OCI-LY1 (cell line): ENCODE data around the gene C2CD3.
"Not testable (repeated sequence)": the region's sequence is repeated elsewhere in the genome, so short reads cannot be mapped to it uniquely, and the experiment has no call there.

ENCODE experiments used
- CTCF ChIP-seq: fragments of 200-600 bp; sonication (generic), shearing (Covaris generic); IDR thresholded peaks from 2 replicates; pipeline ENCODE4 v1.5.1; 2017; ENCODE audit warnings: mild to moderate bottlenecking, antibody characterized with exemption, low read length, moderate library complexity, mixed read lengths
- EZH2 ChIP-seq: fragments of 200-600 bp; sonication (generic), shearing (Covaris generic); IDR thresholded peaks from 2 replicates; pipeline ENCODE4 v1.8.0; 2017; ENCODE audit warnings: borderline replicate concordance, mixed run types, mild to moderate bottlenecking, antibody characterized with exemption, low read length, moderate library complexity, mixed read lengths

GRCh38 chr11:74061599-74061998 is 109.2 kb downstream of the C2CD3 start:
- TF ChIP-seq CTCF, EZH2: not testable (repeated sequence)
